Astrocyte (in vitro differentiated cells and primary cell): ENCODE measurements around the gene KCNH2. TPM values are rescaled to one million over a fixed set of nuclear protein-coding genes. Genes with fewer than 3 reads are reported as not detected.

ENCODE experiments used
- DNase-seq: peaks from one replicate; pipeline ENCODE4 v3.0.0-alpha.2; 2010; ENCODE audit warnings: low read depth
- FAIRE-seq: peaks from 2 replicates; lab custom pipeline; 2011; peaks lifted over from hg19 to GRCh38; lab: Jason Lieb, UNC
- H2AFZ ChIP-seq: 2 replicates; pipeline ENCODE4 v1.6.0; 2012; ENCODE audit warnings: low read depth, low read length, inconsistent platforms
- H3K27ac ChIP-seq: 2 replicates; pipeline ENCODE4 v1.5.1; 2011; ENCODE audit warnings: low read depth, low read length, inconsistent platforms
- H3K27me3 ChIP-seq: 2 replicates; pipeline ENCODE4 v1.6.0; 2011; ENCODE audit warnings: low read length, inconsistent platforms; ENCODE audit not compliant: insufficient read depth
- H3K36me3 ChIP-seq: 2 replicates; pipeline ENCODE4 v1.5.1; 2011; ENCODE audit warnings: low read length, inconsistent platforms; ENCODE audit not compliant: insufficient read depth
- H3K4me1 ChIP-seq: 2 replicates; pipeline ENCODE4 v1.5.1; 2011; ENCODE audit warnings: low read length, inconsistent platforms; ENCODE audit not compliant: insufficient read depth
- H3K4me2 ChIP-seq: 2 replicates; pipeline ENCODE4 v1.6.0; 2012; ENCODE audit warnings: low read length, inconsistent platforms
- H3K4me3 ChIP-seq: 2 replicates; pipeline ENCODE4 v1.5.1; 2011; ENCODE audit warnings: low read depth, mild to moderate bottlenecking, low read length, inconsistent platforms; ENCODE audit not compliant: insufficient read depth
- H3K79me2 ChIP-seq: 2 replicates; pipeline ENCODE4 v1.6.0; 2012; ENCODE audit warnings: mild to moderate bottlenecking, low read length, inconsistent platforms; ENCODE audit not compliant: insufficient read depth
- H3K9ac ChIP-seq: 2 replicates; pipeline ENCODE4 v1.6.0; 2012; ENCODE audit warnings: mild to moderate bottlenecking, low read length, inconsistent platforms
- H3K9me3 ChIP-seq: 2 replicates; pipeline ENCODE4 v1.5.1; 2012; ENCODE audit warnings: low read depth, mild to moderate bottlenecking, low read length, inconsistent platforms; ENCODE audit not compliant: insufficient read depth
- H4K20me1 ChIP-seq: 2 replicates; pipeline ENCODE4 v1.6.0; 2012; ENCODE audit warnings: low read length, inconsistent platforms; ENCODE audit not compliant: insufficient read depth
- H3K27ac Mint-ChIP-seq: one replicate; pipeline ENCODE4 v1.8.0; 2021; ENCODE audit warnings: mild to moderate bottlenecking, mixed read lengths; ENCODE audit not compliant: unreplicated experiment
- H3K27me3 Mint-ChIP-seq: one replicate; pipeline ENCODE4 v1.8.0; 2021; ENCODE audit warnings: low read depth, mixed read lengths; ENCODE audit not compliant: unreplicated experiment
- H3K36me3 Mint-ChIP-seq: one replicate; pipeline ENCODE4 v1.8.0; 2021; ENCODE audit warnings: low read depth, mixed read lengths; ENCODE audit not compliant: unreplicated experiment
- H3K4me1 Mint-ChIP-seq: one replicate; pipeline ENCODE4 v1.8.0; 2021; ENCODE audit warnings: low read depth, mixed read lengths; ENCODE audit not compliant: unreplicated experiment
- H3K4me3 Mint-ChIP-seq: one replicate; pipeline ENCODE4 v1.8.0; 2021; ENCODE audit warnings: mild to moderate bottlenecking, moderate library complexity, mixed read lengths; ENCODE audit not compliant: unreplicated experiment
- H3K9me3 Mint-ChIP-seq: one replicate; pipeline ENCODE4 v1.8.0; 2021; ENCODE audit warnings: mild to moderate bottlenecking, mixed read lengths; ENCODE audit not compliant: unreplicated experiment
- EZH2 ChIP-seq: IDR thresholded peaks from 2 replicates; pipeline ENCODE4 v1.6.1; 2012; ENCODE audit warnings: mild to moderate bottlenecking, low read length, inconsistent platforms; ENCODE audit not compliant: insufficient read depth
- total RNA-seq: library from RNA; stranded (reverse); gene quantifications from 2 replicates; pipeline ENCODE4 v1.2.1, GENCODE V29; 2021
- TF ChIP-seq, protein P1 (sequence below): IDR thresholded peaks from 2 replicates; pipeline ENCODE4 v1.5.1; 2011; ENCODE audit warnings: low read depth, mild to moderate bottlenecking, inconsistent platforms, low read length, moderate library complexity; ENCODE audit not compliant: insufficient read depth

The KCNH2 gene
- total RNA-seq, 1 donor from 2014 or later: 4.6 TPM

GRCh38 chr7:151009327-151010036 lies 31.4 kb upstream of the KCNH2 start:
- Histone ChIP-seq H3K9ac (no peak overlapping the region), H4K20me1 (no peaks in the 10 kb centered on the region), H2AFZ (no peak overlapping the region), H3K9me3 (no peaks in the 10 kb centered on the region), H3K27me3 (peaks cover 7% of the 10 kb centered on the region), H3K79me2 (no peaks in the 10 kb centered on the region), H3K27ac (no peak overlapping the region), H3K4me2 (no peak overlapping the region), H3K4me1 (peaks cover 13% of the 10 kb centered on the region), H3K4me3 (no peak overlapping the region), H3K36me3 (no peaks in the 10 kb centered on the region)
- Mint-ChIP-seq H3K4me1 (peaks cover 15% of the 10 kb centered on the region), H3K9me3 (no peaks in the 10 kb centered on the region), H3K27me3 (peaks cover 36% of the 10 kb centered on the region), H3K36me3 (peaks cover 6% of the 10 kb centered on the region), H3K4me3 (no peak overlapping the region), H3K27ac (no peak overlapping the region)
- FAIRE-seq (no peak), DNase-seq (no peak)
- no peak for TF ChIP-seq EZH2
- TF ChIP-seq, protein P1, sequence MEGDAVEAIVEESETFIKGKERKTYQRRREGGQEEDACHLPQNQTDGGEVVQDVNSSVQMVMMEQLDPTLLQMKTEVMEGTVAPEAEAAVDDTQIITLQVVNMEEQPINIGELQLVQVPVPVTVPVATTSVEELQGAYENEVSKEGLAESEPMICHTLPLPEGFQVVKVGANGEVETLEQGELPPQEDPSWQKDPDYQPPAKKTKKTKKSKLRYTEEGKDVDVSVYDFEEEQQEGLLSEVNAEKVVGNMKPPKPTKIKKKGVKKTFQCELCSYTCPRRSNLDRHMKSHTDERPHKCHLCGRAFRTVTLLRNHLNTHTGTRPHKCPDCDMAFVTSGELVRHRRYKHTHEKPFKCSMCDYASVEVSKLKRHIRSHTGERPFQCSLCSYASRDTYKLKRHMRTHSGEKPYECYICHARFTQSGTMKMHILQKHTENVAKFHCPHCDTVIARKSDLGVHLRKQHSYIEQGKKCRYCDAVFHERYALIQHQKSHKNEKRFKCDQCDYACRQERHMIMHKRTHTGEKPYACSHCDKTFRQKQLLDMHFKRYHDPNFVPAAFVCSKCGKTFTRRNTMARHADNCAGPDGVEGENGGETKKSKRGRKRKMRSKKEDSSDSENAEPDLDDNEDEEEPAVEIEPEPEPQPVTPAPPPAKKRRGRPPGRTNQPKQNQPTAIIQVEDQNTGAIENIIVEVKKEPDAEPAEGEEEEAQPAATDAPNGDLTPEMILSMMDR: no peak

- Histone ChIP-seq H3K79me2 (no peaks in the 10 kb centered on the region), H4K20me1 (no peaks in the 10 kb centered on the region), H3K4me1 (peaks cover 7% of the 10 kb centered on the region), H3K4me3 (peak overlapping the region; percentile 24), H2AFZ (peak overlapping the region; percentile 41), H3K9me3 (no peaks in the 10 kb centered on the region), H3K36me3 (no peaks in the 10 kb centered on the region), H3K4me2 (peak overlapping the region; percentile 58), H3K9ac (no peak overlapping the region), H3K27me3 (peaks cover 7% of the 10 kb centered on the region), H3K27ac (no peak overlapping the region)
- Mint-ChIP-seq H3K4me1 (peaks cover 15% of the 10 kb centered on the region), H3K36me3 (peaks cover 4% of the 10 kb centered on the region), H3K27ac (peak overlapping the region; percentile 41), H3K4me3 (no peak overlapping the region), H3K9me3 (no peaks in the 10 kb centered on the region), H3K27me3 (peaks cover 35% of the 10 kb centered on the region)
- no peak for DNase-seq
- TF ChIP-seq EZH2: no peak
- TF ChIP-seq, protein P1: peak; percentile 46
- no peak for FAIRE-seq
Measured at GRCh38 chr7:151008511-151009323, 30.6 kb upstream of the KCNH2 start.
